ENCODE results near the gene UBAP2. TPM values are rescaled to one million over a fixed set of nuclear protein-coding genes. Genes with fewer than 3 reads are reported as not detected.

The UBAP2 gene
- polyA plus RNA-seq, 1 of the 3 experiments (the other 2 are of a cell fraction): 15.8 TPM

DNA sequence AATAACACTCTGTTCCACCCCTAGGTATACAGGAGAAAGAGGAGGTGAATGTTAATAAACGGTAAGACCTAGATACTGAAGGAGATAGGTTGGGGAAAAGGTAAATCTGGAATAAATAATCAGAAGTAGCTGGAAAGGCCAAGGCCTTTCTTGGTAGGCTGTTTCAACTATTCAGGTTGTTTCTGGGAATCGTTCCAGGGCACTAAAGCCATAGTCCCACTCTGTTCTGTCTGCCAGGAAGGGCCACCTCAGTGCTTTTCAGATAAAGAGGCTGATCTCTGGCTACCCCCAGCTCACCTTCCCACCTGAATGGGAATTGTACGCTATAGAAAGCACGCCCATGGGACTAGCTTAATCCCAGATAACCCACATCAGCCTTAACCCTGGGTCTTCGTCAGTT is 44.9 kb upstream of the UBAP2 start:
- WGBS (ENCODE audit: low lambda C conversion rate): 89% methylated on average over 3 of the region's 5 CpGs
- Histone ChIP-seq H3K4me2 (no peak overlapping the region), H3K9me2 (no peaks in the 10 kb centered on the region), H3F3A (replicated peaks; ENCODE audit: insufficient read depth) (no peaks in the 10 kb centered on the region), H3K9ac (no peak overlapping the region), H3K36me3 (replicated peaks in 1 of 2; ENCODE audit: control insufficient read depth in 1 of 2, insufficient read depth in 2 of 2, low read length in 1 of 2) (peaks cover 38 to 53% of the 10 kb centered on the region in 2 experiments), H3K4me1 (ENCODE audit: control insufficient read depth in 1 of 2, insufficient read depth in 2 of 2, low read depth in 1 of 2, low read length in 1 of 2) (no peaks in the 10 kb centered on the region), H3K9me3 (no peaks in the 10 kb centered on the region), H2AFZ (ENCODE audit: low read depth) (no peak overlapping the region), H3K4me3 (ENCODE audit: low read depth in 2 of 2, low read length in 1 of 2) (no peak overlapping the region), H3K27ac (ENCODE audit: low read depth in 2 of 2, low read length in 1 of 2) (no peak overlapping the region), H4K20me1 (ENCODE audit: insufficient read depth) (no peaks in the 10 kb centered on the region), H3K27me3 (ENCODE audit: insufficient read depth) (no peaks in the 10 kb centered on the region), H3K79me2 (ENCODE audit: insufficient read depth) (no peaks in the 10 kb centered on the region)
- DNase-seq: no peak
- no peak for TF ChIP-seq JUND (IDR thresholded peaks at IDR 0.05)
- no peak for TF ChIP-seq GABPA (IDR thresholded peaks at IDR 0.05; ENCODE audit: low read depth)
- TF ChIP-seq ZBTB33 (IDR thresholded peaks at IDR 0.05; ENCODE audit: borderline replicate concordance, low read depth): no peak
- TF ChIP-seq TAF1 (IDR thresholded peaks at IDR 0.05; ENCODE audit: borderline replicate concordance, low read depth, low read length): no peak
- TF ChIP-seq TEAD4 (IDR thresholded peaks at IDR 0.05; ENCODE audit: borderline replicate concordance, insufficient read depth): no peak
- no peak for TF ChIP-seq MEF2A (IDR thresholded peaks at IDR 0.05; ENCODE audit: borderline replicate concordance, low read depth)
- no peak for TF ChIP-seq SIN3A (IDR thresholded peaks at IDR 0.05; ENCODE audit: borderline replicate concordance, low read depth, low read length)
- TF ChIP-seq TCF12 (IDR thresholded peaks at IDR 0.05): no peak
- no peak for TF ChIP-seq SMC3 (IDR thresholded peaks at IDR 0.05; ENCODE audit: low read depth, low read length)
- TF ChIP-seq FOXJ3 (CRISPR knock-in tag; IDR thresholded peaks at IDR 0.05): no peak
- no peak for TF ChIP-seq FOSL2 (IDR thresholded peaks at IDR 0.05; ENCODE audit: borderline replicate concordance, low read depth)
- TF ChIP-seq PBX3 (IDR thresholded peaks at IDR 0.05): no peak
- no peak for TF ChIP-seq RCOR1 (IDR thresholded peaks at IDR 0.05; ENCODE audit: low read length)
- no peak for TF ChIP-seq USF2 (IDR thresholded peaks at IDR 0.05; ENCODE audit: borderline replicate concordance, low read depth, low read length)
- no peak for TF ChIP-seq CTCF (IDR thresholded peaks at IDR 0.05)
- TF ChIP-seq USF1 (IDR thresholded peaks at IDR 0.05; ENCODE audit: borderline replicate concordance, low read depth): no peak
- TF ChIP-seq CHD2 (IDR thresholded peaks at IDR 0.05; ENCODE audit: low read length, partially characterized antibody): no peak
- ChIA-PET CTCF (interaction anchor here (1.0 kb wide), 1 partner anchor 511 kb away, joined by 3 read pairs; no protein-coding TSS in a partner anchor), POLR2A (no interaction called here)
